HEK293T (cell line): ENCODE data around the gene DNAH3.

Experiments used
- FOXA1 ChIP-seq: fragments of 450-650 bp; IDR thresholded peaks from 2 replicates; pipeline ENCODE4 v1.6.1; 2016; ENCODE audit warnings: mild to moderate bottlenecking
- FOXK2 ChIP-seq: fragments of 450-650 bp; IDR thresholded peaks from 2 replicates; pipeline ENCODE4 v1.6.1; 2016; ENCODE audit warnings: mild to moderate bottlenecking
- FOXM1 ChIP-seq: fragments of 450-650 bp; IDR thresholded peaks from 2 replicates; pipeline ENCODE4 v1.6.1; 2017; ENCODE audit warnings: mild to moderate bottlenecking, borderline replicate concordance
- L3MBTL2 ChIP-seq: fragments of 450-650 bp; conservative IDR thresholded peaks from 2 replicates; pipeline ENCODE4 v1.6.1; 2016; ENCODE audit warnings: mild to moderate bottlenecking
- SUZ12 ChIP-seq: fragments of 450-650 bp; IDR thresholded peaks from 2 replicates; pipeline ENCODE4 v1.6.1; 2016; ENCODE audit warnings: mild to moderate bottlenecking
- ZNF384 ChIP-seq: fragments of 450-650 bp; IDR thresholded peaks from 2 replicates; pipeline ENCODE4 v1.6.1; 2016

DNA sequence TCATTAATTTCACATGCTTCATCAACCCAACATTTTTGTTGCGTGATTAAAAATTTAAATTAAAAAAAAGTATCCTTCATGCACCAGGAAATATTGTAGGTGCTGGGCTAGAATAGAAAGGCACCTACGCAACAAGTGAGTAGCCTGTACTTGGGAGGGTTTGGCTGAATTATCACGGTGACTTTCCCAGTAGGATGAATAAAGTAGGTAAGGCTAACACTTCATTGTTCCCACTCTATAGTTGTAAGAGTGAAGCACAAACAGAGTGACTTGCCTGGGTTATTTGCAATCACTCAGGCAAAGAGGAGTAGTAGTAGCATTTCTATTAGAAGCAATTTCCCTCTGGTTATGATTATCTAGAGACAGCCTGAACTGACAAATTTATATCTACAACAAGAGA lies 62.5 kb downstream of the DNAH3 start:
- TF ChIP-seq L3MBTL2 (no peak), SUZ12 (no peak), FOXM1 (no peak), FOXK2 (no peak), FOXA1 (no peak), ZNF384 (no peak)
